Activated CD8-positive, alpha-beta memory T cell treated with anti-CD3 and anti-CD28 coated beads for 36 hours (primary cell): ENCODE data around the gene NLN. TPM values are rescaled to one million over a fixed set of nuclear protein-coding genes. Genes with fewer than 3 reads are reported as not detected.
"Not testable (repeated sequence)": the region's sequence is repeated elsewhere in the genome, so short reads cannot be mapped to it uniquely, and the experiment has no call there.

Source experiments
- CTCF ChIA-PET: fragments of 350-600 bp; sonication (Branson Sonifier 250); formaldehyde crosslinking; loops from one replicate; lab custom pipeline; 2021; ENCODE audit warnings: antibody characterized with exemption; lab: Charles Lee
- POLR2A ChIA-PET: fragments of 350-600 bp; sonication (Branson Sonifier 250); formaldehyde crosslinking; loops from one replicate; lab custom pipeline; 2021; ENCODE audit warnings: antibody characterized with exemption; lab: Charles Lee
- total RNA-seq, 2 experiments: library from RNA; stranded (reverse); gene quantifications; one replicate each; pipeline ENCODE4 v1.2.3, GENCODE V29; 2021

Gene NLN
- total RNA-seq, 2 experiments from 2014 or later: 33.4 to 38.3 TPM

DNA sequence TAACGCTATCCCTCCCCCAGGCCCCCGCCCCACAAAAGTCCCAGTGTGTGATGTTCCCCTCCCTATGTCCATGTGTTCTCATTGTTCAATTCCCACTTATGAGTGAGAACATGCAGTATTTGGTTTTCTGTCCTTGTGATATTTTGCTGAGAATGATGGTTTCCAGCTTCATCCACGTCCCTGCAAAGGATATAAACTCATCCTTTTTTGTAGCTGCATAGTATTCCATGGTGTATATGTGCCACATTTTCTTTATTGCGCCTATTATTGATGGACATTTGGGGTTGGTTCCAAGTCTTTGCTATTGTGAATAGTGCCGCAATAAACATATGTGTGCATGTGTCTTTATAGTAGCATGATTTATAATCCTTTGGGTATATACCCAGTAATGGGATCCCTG is 125.0 kb downstream of the NLN start:
- CTCF ChIA-PET, POLR2A ChIA-PET: not testable (repeated sequence)

DNA sequence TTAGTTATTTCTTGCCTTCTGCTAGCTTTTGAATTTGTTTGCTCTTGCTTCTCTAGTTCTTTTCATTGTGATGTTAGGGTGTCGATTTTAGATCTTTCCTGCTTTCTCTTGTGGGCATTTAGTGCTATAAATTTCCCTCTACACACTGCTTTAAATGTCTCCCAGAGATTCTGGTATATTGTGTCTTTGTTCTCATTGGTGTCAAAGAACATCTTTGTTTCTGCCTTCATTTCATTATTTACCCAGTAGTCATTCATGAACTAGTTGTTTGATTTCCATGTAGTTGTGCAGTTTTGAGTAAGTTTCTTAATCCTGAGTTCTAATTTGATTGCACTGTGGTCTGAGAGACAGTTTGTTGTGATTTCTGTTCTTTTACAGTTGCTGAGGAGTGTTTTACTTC is 127.9 kb downstream of the NLN start:
- CTCF ChIA-PET, POLR2A ChIA-PET: not testable (repeated sequence)

DNA sequence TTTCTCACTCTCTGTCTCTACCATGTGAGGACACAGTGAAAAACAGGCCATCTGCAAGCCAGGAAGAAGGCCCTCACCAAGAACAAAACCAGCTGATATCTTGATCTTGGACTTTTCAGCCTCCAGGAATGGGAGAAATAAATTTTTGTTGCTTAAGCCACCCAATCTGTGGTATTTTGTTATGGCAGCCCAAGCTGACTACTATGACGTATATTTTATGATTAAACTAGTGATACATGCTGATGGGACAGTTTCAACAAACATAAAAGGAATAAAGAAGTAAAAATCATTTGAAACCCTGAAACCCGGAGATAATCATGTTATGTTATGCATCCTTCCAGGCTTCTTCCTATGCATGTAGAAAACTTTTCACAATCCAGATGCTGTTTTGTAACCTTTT is 132.9 kb downstream of the NLN start:
- CTCF ChIA-PET: no interaction called here
- POLR2A ChIA-PET: no interaction called here

DNA sequence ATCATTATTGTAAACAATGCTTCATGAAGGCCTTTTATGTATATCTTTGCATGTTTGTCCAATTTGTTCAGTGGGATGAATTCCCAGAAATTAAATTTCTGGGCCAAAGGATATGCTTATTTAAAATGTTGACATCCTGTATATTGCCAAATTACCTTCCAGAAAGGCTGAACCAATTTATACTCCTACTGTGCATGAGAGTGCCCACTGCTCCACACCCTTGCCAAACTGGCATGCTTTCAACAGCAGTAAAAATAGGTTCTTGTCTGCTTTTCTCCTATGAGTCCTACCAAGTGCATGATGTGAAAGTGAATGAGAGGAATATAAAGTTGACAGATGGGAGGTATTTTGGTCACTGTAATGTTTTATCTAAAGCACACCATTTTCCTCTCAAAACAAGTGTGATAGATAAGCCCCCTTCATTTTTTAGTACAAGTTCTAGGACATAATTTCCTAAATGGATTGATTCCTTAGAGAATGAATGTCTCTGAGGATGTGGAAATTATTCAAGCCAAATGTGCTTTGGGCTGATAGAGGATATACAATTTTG is 133.8 kb downstream of the NLN start:
- ChIA-PET CTCF (no interaction called here), POLR2A (no interaction called here)

DNA sequence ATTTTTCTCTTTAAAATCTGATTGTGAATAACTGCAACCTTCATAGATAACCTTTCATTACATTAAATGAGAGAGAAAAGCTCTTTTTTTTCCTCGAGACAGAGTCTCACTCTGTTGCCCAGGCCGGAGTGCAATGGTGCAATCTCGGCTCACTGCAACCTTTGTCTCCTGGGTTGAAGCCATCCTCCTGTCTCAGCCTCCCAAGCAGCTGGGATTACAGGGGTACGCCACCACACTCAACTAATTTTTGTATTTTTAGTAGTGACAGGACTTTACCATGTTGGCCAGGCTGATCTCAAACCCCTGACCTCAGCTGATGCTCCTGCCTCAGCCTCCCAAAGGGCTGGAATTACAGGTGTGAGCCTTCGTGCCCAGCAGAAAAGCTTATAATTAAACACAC is 134.5 kb downstream of the NLN start:
- CTCF ChIA-PET: no interaction called here
- POLR2A ChIA-PET: no interaction called here

DNA sequence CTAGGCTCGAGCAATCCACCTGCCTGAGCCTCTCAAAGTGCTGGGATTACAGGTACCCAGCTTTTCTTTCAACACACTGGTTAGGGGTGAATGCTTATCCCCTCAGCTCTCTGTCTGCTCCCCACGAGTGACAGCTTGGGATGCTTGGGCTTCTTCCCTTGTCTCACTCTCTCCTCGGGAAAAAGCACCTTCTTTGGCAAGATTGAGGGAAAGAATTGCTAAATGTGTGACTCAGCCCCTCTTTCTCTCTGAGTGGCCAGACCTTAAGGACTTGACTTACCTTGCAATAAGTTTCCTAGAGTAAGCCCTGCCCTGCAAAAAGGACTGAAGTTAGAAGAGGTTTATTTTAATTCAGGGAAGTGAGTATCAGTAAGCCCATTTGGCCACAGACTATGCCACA is 136.3 kb downstream of the NLN start:
- ChIA-PET CTCF (no interaction called here), POLR2A (no interaction called here)

DNA sequence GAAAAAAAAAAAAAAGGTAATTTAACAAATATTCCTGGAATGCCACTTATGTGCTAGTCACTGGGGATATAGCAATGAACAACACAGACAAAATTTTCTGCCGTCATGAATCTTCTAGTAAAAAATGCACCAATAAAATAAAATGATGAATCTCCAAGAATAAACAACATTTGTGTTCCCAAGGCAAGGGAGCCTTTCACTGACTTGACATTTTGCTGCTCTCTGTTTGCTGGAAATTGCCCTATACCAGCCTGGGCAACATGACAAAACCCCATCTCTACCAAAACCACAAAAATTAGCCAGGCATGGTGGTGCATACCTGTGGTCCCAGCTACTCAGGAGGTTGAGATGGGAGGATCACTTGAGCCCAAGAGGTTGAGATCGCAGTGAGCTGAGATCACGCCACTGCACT is 139.8 kb downstream of the NLN start:
- ChIA-PET POLR2A (no interaction called here), CTCF (no interaction called here)

DNA sequence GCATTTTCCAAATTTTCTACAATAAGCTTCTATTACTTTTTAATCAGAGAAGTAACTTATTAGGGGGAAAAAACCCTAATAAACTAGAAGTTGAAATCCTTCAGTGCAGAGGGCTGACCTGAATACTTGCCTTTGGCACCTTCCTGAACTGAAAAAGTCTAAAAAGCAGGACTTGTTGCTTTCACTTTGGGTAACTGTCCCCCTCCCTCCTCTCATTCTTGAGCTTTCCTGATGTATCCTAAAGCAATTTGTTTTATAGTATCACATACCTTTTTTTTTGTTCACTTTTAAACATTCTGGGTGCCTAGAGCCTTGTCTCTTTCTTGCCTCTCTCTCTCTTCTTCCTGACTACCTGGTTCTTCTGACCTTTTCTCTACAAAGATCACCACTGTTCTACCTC is 140.4 kb downstream of the NLN start:
- CTCF ChIA-PET: interaction anchor here (0.5 kb wide), 1 partner anchor 261 kb away, joined by 4 read pairs; no protein-coding TSS in a partner anchor

DNA sequence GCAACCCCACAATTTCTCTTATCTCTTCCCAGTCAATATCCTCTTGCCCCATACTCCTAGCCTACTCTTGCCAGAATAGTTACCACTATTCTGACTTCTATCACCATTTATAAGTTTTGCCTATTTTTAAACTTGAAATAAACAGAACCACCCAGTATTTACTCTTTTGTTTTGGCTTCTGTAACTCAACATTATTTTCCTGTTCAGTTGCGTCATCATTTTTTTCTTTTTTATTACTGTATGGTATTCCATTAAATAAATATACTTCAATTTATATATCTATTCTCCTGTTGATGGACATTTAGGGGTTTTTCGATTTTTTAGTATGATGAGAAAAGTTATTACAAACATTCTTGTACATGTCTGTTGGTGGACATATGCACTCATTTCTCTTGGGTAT is 141.7 kb downstream of the NLN start:
- POLR2A ChIA-PET: no interaction called here

More for the DNA sequence above, 140.4 kb downstream of the NLN start:
- POLR2A ChIA-PET: no interaction called here

DNA sequence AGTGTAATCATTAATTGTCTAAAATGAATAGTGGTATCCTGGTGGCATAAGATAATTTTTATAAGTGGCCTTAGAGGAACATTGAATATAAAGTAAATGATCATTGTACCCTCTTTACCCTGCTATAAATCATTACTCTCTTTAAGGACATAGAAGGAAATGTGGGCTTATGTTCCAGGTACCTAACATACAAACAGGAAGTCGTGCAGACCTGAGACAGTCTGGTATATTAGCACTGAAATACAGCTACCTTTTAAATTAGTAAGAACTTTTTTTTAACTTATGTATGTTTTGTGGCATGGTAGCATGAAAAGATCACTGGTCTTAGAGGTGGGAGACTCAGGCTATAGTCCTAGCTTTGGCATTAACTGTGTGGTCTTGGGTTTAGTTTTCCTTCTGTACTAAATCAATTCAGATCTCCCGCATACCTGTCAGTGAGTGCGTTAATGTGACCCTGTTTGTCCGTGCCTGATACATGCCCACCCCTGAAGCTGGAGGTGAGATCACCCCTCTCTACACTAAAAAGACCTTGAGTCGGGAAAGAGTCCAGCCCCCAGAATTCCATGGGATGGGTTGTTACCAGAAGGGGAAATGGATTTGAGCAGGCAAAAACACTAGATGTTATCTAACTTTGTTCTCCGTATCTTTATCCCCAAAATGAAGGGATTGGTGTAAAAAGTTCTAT is 145.0 kb downstream of the NLN start:
- CTCF ChIA-PET: no interaction called here
- POLR2A ChIA-PET: no interaction called here

More for the DNA sequence above, 141.7 kb downstream of the NLN start:
- CTCF ChIA-PET: no interaction called here

DNA sequence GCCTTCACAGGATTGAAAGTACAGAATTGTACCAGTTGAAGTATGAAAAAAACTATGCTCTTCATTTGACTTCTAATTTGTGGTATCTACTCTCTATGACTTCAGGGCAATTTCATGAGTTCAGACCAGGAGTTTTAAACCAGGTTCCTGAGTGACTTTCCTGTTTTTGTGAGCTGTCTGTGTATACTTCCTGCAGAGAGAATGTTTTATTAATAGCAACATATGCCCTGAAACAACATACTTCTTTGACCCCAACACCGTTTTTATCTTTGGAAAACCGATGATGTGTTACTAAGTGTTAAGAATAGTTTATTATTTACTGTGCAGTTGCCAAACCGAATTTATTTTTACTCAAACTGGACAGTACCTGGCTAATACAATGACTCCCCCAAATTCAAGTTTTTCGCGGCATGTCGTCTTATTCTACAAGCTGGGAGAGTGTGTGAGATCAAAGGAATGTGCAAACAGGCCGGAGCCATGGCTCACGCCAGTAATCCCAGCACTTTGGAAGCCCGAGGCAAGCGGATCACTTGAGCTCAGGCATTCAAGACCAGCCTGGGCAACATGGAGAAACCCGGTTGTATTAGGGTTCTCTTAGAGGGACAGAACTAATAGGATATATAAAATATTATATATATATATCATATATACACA is 145.7 kb downstream of the NLN start:
- CTCF ChIA-PET: no interaction called here
- POLR2A ChIA-PET: no interaction called here

DNA sequence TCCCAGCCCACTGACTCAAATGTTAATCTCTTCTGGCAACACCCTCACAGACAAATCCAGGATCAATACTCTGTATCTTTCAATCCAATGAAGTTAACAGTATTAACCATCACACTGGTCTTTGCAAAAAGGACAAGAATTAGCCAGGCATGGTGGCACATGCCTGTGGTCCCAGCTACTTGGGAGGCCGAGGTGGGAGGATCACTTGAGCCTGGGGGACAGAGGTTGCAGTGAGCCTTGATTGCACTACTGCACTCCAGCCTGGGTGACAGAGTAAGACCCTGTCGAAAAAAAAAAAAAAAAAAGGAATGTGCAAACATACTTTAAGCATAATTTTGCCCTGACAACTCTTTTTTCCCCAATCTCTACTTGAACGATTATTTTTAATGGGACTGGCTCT is 146.5 kb downstream of the NLN start:
- CTCF ChIA-PET: no interaction called here
- POLR2A ChIA-PET: no interaction called here

DNA sequence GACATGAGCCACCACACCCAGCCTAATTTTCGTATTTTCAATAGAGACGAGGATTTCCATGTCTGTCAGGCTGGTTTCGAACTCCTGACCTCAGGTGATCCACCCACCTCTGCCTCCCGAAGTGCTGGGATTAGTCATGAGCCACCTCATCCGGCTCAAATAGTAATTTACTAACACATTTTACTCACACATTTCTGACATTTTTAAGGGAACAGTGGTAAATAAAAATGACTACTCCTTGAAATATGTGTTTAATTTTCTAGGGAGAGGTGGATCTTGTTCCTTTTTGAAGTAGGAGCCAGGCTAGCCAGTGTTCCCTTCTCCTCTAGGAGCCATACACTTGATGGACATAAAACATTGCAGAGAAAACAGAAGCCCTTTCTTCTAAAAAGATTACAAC is 149.2 kb downstream of the NLN start:
- CTCF ChIA-PET: no interaction called here

DNA sequence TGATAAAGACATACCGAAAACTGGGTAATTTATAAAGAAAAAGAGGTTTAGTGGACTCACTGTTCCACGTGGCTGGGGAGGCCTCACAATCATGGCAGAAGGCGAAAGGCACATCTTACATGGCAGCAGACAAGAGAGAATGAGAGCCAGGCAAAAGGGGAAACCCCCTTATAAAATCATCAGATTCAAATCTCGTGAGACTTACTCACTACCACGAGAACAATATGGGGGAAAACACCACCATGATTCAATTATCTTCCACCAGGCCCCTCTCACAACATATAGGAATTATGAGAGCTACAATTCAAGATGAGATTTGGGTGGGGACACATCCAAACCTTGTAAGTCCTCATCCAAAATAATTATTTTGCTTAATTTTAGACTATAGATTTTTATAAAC is 149.8 kb downstream of the NLN start:
- CTCF ChIA-PET, POLR2A ChIA-PET: not testable (repeated sequence)

More for the DNA sequence above, 149.2 kb downstream of the NLN start:
- POLR2A ChIA-PET: no interaction called here

DNA sequence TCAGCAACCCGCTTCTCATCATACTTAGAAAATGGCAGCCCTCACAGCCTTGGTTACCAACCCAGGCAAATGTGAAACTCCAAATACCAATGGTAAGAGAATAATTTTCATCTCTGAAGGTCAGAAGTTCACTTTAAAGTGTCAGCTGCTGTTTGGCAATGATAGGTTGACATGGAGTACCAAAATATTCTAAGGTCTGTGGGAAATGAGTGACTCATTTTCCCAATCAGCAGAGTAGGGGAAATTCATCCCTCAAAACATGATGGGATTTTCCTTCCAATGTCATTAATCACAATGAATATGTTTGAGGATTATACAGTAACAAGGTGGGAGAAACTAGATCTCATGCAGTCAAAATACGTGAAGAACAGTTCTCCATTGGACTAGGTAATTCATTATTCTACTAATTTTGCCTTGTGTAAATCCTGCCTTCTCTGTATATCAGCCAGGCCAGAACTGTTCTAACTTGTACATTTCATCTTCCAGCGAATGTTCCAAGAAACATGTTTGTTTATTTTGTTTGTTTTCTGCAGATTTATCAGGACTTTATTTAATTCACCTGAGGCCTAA is 151.3 kb downstream of the NLN start:
- POLR2A ChIA-PET: no interaction called here
- CTCF ChIA-PET: no interaction called here

DNA sequence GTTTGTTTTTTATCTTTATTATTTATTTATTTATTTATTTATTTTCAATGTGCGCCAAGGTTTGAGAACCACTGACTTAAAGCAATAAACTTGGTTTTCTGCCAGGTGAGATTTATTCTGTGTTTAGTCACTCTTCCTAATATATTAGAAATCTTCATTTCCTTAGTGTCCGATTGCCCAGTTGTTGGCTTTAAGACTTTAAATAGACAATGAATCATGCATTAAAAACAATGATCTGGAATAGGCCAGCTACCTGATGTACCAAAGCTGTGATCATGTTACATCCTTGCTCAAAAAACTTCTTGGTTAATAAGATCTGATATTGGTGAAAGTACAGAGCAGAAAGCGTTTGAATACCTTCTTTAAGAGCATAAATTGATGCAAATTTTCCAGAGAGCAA is 152.2 kb downstream of the NLN start:
- CTCF ChIA-PET: no interaction called here
- POLR2A ChIA-PET: no interaction called here

DNA sequence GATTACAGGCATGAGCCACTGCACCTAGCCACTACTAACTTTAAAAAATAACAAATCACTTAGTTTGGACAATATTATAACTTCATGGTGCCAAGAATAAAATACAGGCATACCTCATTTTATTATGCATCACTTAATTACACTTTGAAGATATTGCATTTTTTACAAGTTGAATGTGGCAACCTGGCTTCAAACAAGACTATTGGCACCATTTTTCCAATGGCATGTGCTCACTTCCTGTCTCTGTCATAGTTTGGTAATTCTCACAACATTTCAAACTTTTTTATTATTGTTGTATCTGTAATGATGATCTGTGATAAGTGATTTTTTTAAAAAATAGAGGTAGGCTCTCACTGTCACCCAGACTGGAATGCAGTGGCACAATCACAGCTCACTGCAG is 154.5 kb downstream of the NLN start:
- CTCF ChIA-PET: no interaction called here
- POLR2A ChIA-PET: no interaction called here

DNA sequence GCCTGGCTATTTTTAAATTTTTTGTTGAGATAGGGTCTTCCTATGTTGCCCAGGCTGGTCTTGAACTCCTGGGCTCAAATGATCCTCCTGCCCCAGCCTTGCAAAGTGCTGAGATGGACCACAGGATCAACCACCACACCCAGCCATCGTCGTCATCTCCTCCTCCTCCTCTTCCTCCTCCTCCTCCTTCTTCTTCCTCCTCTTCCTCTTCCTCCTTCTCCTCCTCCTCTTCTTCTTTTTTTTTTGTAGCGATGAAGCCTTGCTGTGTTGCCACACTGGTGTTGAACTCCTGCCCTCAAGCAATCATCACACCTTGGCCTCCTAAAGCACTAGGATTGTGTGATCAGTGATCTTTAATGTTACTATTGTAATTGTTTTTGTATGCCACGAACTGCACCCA is 155.0 kb downstream of the NLN start:
- ChIA-PET POLR2A (no interaction called here), CTCF (no interaction called here)
